SK-N-SH treated with all-trans-retinoic acid at 6 μM for 48 hours (cell line): ENCODE results near the gene ANTXRL.

Experiments
- ATAC-seq: fragments of 200-7000 bp; cut with Tn5 transposase; 3 replicates; pipeline ENCODE4 v1.9.1; 2020; ENCODE audit warnings: mild to moderate bottlenecking, moderate library complexity
- ARNTL ChIP-seq: fragments of 450-650 bp; formaldehyde crosslinking; IDR thresholded peaks from 2 replicates; pipeline ENCODE4 v1.5.0; 2020; ENCODE audit warnings: low read depth, mild to moderate bottlenecking, moderate library complexity, borderline replicate concordance
- BACH2 ChIP-seq: fragments of 250-450 bp; sonication (Bioruptor Pico); IDR thresholded peaks from 2 replicates; pipeline ENCODE4 v1.9.0; 2021; ENCODE audit warnings: mild to moderate bottlenecking, borderline replicate concordance
- CSDC2 ChIP-seq: fragments of 250-450 bp; sonication (Bioruptor Pico); IDR thresholded peaks from 2 replicates; pipeline ENCODE4 v1.5.0; 2020; ENCODE audit warnings: mild to moderate bottlenecking, moderate library complexity
- ESRRG ChIP-seq: fragments of 250-450 bp; sonication (Bioruptor Pico); IDR thresholded peaks from 2 replicates; pipeline ENCODE4 v1.6.1; 2021; ENCODE audit warnings: mild to moderate bottlenecking
- ISL1 ChIP-seq: fragments of 250-450 bp; sonication (Bioruptor Pico); IDR thresholded peaks from 2 replicates; pipeline ENCODE4 v2.1.2; 2022; ENCODE audit warnings: mild to moderate bottlenecking, moderate library complexity
- OSR1 ChIP-seq: fragments of 250-450 bp; sonication (Bioruptor Pico); IDR thresholded peaks from 2 replicates; pipeline ENCODE4 v1.8.0; 2022; ENCODE audit warnings: moderate library complexity, mild to moderate bottlenecking, inconsistent platforms
- RARB ChIP-seq: fragments of 250-450 bp; sonication (Bioruptor Pico); IDR thresholded peaks from 2 replicates; pipeline ENCODE4 v1.8.0; 2021; ENCODE audit warnings: mild to moderate bottlenecking, moderate library complexity
- SNAI2 ChIP-seq: fragments of 250-450 bp; sonication (Bioruptor Pico); IDR thresholded peaks from 2 replicates; pipeline ENCODE4 v1.5.0; 2020; ENCODE audit warnings: mild to moderate bottlenecking, moderate library complexity
- TOX ChIP-seq: fragments of 250-450 bp; sonication (Bioruptor Pico); IDR thresholded peaks from 2 replicates; pipeline ENCODE4 v1.8.0; 2021; ENCODE audit warnings: mild to moderate bottlenecking, moderate library complexity, borderline replicate concordance
- TSHZ2 ChIP-seq: fragments of 250-450 bp; sonication (Bioruptor Pico); IDR thresholded peaks from 2 replicates; pipeline ENCODE4 v1.5.0; 2020; ENCODE audit warnings: mild to moderate bottlenecking, moderate library complexity
- ZC3H10 ChIP-seq: fragments of 250-450 bp; sonication (Bioruptor Pico); IDR thresholded peaks from 2 replicates; pipeline ENCODE4 v1.5.1; 2021; ENCODE audit warnings: mild to moderate bottlenecking, moderate library complexity
- ZFP3 ChIP-seq: fragments of 250-450 bp; sonication (Bioruptor Pico); IDR thresholded peaks from 2 replicates; pipeline ENCODE4 v1.5.0; 2020; ENCODE audit warnings: mild to moderate bottlenecking, moderate library complexity
- ZFP30 ChIP-seq: fragments of 450-650 bp; formaldehyde crosslinking; IDR thresholded peaks from 2 replicates; pipeline ENCODE4 v1.5.0; 2022; ENCODE audit warnings: mild to moderate bottlenecking, moderate library complexity
- ZNF70 ChIP-seq: fragments of 450-650 bp; formaldehyde crosslinking; IDR thresholded peaks from 2 replicates; pipeline ENCODE4 v1.5.0; 2020; ENCODE audit warnings: mild to moderate bottlenecking, moderate library complexity
- ZNF8 ChIP-seq: fragments of 450-650 bp; formaldehyde crosslinking; IDR thresholded peaks from 2 replicates; pipeline ENCODE4 v1.5.0; 2020; ENCODE audit warnings: mild to moderate bottlenecking, moderate library complexity
- TF ChIP-seq, protein P1 (sequence below): fragments of 250-450 bp; sonication (Bioruptor Pico); IDR thresholded peaks from 2 replicates; pipeline ENCODE4 v1.8.0; 2021; ENCODE audit warnings: low read depth, mild to moderate bottlenecking, moderate library complexity, borderline replicate concordance
- TF ChIP-seq, protein P2 (sequence below): fragments of 250-450 bp; sonication (Bioruptor Pico); IDR thresholded peaks from 2 replicates; pipeline ENCODE4 v1.5.1; 2020; ENCODE audit warnings: low read depth, mild to moderate bottlenecking, moderate library complexity

The ANTXRL gene

GRCh38 chr10:46323176-46323575 is 36.4 kb downstream of the ANTXRL start (continued):
- TF ChIP-seq TSHZ2 (no peak), ZNF70 (CRISPR knock-in tag) (no peak)

DNA sequence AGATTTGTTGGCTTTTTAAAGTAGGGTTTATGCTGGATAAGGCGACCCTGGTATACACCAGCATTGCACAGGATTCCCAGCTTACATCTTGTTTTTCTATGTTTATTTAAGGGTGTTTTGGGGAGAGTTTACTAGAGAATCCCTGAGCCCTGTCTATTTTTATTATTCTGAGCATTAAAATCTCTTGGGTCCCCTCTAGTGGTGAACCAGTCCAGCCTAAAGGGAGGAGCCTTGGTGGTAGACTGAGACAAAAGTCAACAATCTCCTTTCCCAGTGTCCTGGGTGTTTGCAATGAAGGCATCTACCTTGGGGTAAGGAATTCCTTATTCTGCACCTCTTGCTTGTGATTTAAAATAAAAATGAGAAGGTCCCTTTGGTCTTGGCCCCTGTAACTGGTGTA is 38.2 kb downstream of the ANTXRL start:
- ATAC-seq = no peak
- TF ChIP-seq TOX (CRISPR knock-in tag) (no peak), OSR1 (CRISPR knock-in tag) (no peak), ZFP30 (CRISPR knock-in tag) (no peak), TSHZ2 (no peak), ZC3H10 (CRISPR knock-in tag) (no peak), BACH2 (no peak), ISL1 (CRISPR knock-in tag) (no peak), ESRRG (CRISPR knock-in tag) (no peak), ARNTL (CRISPR knock-in tag) (no peak), SNAI2 (CRISPR knock-in tag) (no peak), ZNF8 (no peak), RARB (CRISPR knock-in tag) (no peak), ZNF70 (CRISPR knock-in tag) (no peak)
- TF ChIP-seq, protein P1, sequence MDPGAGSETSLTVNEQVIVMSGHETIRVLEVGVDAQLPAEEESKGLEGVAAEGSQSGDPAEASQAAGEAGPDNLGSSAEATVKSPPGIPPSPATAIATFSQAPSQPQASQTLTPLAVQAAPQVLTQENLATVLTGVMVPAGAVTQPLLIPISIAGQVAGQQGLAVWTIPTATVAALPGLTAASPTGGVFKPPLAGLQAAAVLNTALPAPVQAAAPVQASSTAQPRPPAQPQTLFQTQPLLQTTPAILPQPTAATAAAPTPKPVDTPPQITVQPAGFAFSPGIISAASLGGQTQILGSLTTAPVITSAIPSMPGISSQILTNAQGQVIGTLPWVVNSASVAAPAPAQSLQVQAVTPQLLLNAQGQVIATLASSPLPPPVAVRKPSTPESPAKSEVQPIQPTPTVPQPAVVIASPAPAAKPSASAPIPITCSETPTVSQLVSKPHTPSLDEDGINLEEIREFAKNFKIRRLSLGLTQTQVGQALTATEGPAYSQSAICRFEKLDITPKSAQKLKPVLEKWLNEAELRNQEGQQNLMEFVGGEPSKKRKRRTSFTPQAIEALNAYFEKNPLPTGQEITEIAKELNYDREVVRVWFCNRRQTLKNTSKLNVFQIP (CRISPR knock-in tag) = no peak
- TF ChIP-seq, protein P2, sequence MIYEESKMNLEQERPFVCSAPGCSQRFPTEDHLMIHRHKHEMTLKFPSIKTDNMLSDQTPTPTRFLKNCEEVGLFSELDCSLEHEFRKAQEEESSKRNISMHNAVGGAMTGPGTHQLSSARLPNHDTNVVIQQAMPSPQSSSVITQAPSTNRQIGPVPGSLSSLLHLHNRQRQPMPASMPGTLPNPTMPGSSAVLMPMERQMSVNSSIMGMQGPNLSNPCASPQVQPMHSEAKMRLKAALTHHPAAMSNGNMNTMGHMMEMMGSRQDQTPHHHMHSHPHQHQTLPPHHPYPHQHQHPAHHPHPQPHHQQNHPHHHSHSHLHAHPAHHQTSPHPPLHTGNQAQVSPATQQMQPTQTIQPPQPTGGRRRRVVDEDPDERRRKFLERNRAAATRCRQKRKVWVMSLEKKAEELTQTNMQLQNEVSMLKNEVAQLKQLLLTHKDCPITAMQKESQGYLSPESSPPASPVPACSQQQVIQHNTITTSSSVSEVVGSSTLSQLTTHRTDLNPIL = no peak

GRCh38 chr10:46326066-46326465 is 39.3 kb downstream of the ANTXRL start:
- no peak for TF ChIP-seq ZFP3
- TF ChIP-seq CSDC2 (CRISPR knock-in tag) = no peak
- TF ChIP-seq ISL1 (CRISPR knock-in tag) = no peak
- no peak for TF ChIP-seq TOX (CRISPR knock-in tag)
- TF ChIP-seq ZNF70 (CRISPR knock-in tag) = no peak
- ATAC-seq = no peak

DNA sequence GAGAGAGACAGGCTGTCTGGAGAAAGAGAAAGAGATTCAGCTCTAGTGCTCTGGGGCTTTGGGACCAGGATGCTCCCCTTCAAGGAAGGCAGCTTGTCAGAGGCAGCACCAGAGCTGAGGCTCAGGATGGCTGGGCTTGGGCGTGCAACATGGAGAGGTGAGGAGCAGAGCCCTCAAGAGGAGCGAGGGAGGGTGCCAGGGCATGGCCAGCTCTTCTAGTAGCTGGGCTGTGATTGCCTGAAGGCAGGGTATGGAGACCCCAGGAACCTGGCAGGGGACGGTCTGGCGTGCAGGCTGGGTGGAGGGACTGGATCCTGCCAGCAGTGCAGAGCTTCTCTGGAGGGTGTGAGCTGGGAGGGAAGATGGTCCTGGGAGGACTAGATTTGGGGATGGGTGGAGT is 40.2 kb downstream of the ANTXRL start:
- no peak for ATAC-seq

More for the DNA sequence above, 40.2 kb downstream of the ANTXRL start:
- TF ChIP-seq RARB (CRISPR knock-in tag) (no peak), TOX (CRISPR knock-in tag) (no peak)
- TF ChIP-seq, protein P1 (CRISPR knock-in tag) = no peak
